Measurements from ENCODE around the gene NDRG3.
"Not testable (repeated sequence)": the region's sequence is repeated elsewhere in the genome, so short reads cannot be mapped to it uniquely, and the experiment has no call there.

Gene NDRG3

DNA sequence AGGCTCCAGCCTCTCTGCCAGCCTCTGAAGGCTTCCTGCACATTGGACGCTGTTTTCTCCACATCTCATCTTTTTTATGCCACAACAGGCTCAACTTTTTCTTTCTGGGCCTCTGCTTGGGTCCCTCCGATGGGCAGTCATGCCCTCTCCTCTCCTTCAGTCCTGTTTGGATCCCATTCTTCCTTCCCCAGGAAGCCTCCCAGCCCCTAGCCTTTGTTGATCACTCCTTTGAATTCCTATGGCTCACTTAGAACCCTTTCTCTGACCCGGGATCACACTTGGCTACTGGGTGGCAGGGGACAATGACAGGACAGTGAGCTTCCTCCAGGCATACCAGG is 104.4 kb downstream of the NDRG3 start:
- no peak for DNase-seq

DNA sequence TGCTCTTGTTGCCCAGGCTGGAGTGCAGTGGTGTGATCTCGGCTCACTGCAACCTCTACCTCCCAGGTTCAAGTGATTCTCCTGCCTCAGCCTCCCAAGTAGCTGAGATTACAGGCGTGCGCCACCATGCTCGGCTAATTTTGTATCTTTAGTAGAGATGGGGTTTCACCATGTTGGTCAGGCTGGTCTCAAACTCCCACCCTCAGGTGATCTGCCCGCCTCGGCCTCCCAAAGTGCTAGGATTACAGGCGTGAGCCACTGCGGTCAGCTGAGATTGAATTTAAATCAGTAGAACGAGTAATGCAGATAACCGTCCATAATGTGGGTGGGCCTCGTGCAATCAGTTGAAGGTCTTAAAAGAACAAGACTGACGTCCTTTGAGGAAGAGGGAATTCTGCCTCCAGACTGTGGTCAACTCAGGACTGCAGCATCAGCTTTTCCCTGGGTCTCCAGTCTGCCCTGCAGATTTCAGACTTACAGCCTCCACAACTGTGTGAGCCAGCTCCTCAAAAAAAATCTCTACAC is 107.0 kb downstream of the NDRG3 start:
- not testable (repeated sequence) for DNase-seq

DNA sequence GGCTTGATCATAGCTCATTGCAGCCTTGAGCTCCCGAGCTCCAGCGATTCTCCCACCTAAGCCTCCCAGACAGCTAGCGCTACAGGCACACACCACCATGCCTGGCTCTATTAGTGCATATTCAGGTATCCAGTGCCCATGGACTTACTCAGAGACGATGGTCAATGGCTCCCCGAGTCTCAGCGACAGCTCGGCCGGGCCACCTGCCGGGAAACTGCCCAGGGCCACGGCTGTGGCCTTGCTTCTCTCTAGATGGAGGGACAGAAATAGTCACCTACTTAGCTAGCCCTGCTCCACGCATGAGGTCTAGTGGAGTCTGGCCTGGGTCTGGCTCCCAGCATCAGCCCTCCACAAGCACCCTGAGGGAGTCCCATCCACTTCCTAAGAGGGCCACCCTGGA is 111.5 kb downstream of the NDRG3 start:
- no peak for DNase-seq

DNA sequence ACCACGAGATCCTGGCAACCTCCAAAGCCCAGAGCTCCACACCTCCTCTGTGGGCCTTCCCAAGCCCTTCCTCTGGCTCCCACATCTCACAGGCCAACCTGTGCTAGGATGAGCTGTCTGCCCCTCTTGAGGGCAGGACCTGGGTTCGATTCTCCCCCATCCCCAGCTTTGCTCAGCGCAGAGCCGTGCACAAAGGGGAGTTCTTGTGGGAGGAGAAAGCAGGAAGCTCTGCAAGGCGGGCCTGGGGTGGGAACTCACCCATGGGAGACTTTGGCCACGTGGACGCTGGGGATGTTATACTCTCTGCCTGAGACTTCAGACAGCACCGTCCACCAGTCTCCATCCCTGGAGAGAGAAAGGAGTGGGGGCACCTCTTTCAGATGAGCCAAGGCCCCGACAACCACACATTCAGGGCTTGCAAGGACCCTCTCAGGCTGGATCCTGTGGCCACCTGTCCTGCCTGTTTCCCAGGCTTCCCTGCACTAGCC is 112.6 kb downstream of the NDRG3 start:
- no peak for DNase-seq

DNA sequence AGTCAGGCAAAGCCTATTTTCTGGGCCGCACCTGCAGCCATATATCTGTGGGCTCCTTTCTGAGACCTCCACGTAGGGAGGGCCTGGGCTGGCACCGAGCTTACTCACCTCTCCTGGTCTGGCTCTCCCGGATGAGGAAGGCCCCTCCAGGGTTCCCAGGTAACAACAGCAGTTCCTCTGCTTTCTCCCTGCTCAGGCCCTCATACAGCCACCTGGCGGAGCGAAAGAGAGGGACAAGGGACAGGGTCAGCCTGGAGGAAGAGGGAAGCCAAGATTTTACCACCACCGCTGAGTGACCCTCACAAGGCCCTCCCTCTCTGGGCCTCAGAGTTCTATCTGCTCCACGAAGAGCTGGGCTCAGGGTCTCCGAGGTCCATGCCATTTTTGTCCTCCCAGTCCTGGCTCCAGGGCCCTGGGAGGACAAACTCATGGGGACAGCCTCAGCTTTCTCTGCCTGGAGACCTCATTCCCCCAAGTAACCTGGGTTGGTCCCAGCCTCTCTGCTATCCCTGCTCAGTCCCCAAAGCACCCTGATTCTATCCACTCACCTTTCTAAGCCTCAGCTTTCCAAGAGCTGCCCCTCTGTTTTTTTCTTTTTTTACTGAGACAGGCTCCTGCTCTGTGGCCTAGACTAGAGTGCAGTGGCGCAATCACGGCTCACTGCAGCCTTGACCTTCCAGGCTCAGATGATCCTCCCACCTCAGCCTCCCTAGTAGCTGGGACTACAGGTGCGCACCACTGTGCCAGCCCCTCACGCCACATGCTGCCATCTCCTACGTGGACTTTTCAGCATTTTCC is 113.2 kb downstream of the NDRG3 start:
- no peak for DNase-seq

DNA sequence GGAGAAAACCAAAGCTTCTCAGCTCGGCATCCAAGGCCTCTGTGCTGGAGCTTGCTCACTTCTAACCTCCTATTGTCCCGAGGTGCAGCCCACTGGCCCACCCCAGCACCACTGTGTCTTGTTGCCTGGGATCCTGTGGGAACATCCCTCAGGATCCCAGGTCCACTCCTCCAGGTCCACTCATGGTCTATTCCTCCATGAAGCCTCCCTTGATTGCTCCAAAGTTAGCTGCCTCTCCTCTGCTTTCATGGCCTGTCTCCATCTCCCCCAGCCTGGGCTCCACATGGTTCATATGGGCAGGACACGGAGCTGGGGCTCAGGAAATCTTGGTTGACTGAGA is 113.8 kb downstream of the NDRG3 start:
- no peak for DNase-seq

DNA sequence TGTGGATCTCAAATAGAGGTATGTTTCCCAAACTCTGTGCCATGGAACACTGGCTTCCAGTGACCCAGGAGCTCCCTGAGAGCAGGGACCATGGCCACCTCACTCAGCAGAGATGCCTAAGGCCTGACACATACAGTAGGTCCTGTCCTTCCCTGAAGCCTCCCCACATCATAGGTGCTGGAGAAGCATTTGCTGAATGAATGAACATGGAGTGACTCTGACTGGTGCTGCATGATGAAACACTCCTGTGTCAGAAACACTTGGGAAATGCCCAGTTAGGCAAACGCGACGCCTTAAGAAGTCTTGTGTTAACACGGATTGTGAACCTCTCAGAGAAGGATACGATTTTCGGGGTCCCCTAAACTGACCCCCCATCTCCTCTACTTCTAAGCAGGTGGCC is 114.2 kb downstream of the NDRG3 start:
- DNase-seq = no peak

DNA sequence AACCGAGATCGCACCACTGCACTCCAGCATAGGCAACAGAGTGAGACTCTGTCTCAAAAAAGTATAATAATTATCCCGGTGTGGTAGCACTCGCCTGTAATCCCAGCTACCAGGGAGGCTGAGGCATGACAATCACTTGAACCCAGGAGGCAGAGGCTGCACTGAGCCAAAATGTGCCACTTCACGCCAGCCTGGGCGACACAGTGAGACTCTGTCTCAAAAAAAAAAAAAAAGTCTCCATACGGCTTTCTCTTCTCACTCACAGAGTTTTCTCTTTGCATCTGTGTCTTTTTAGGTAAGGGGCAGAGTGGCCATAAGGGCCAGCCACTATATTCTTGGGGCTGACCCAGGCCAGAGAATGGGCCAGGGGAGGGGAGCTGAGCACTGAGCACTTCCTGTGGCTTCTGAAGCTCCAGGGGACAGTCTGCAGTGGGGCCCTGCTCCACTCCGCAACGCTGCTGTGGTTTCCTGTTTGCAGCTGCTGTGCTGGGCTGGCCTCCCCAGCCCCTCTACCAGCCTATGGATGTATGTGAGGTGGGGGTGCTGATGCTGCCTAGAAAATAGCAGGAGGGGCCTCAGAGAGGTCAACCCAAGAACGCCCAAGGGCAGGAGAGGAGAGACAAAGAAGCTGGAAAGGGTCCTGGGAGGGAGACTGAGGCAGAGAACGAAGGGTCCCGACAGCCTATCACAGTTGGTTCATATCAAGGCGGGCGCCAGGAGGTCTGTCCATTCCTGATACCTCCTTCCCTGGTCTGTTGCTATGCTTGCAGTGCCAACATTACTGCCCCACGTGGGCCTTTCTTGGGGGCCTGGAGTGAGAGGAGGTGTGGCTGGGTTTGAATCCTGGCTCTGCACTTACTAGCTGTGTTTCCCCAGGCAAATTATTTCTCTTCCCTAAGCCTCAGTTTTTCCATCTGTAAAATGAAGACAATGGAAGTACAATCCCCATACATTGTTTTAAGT is 115.9 kb downstream of the NDRG3 start:
- no peak for DNase-seq

DNA sequence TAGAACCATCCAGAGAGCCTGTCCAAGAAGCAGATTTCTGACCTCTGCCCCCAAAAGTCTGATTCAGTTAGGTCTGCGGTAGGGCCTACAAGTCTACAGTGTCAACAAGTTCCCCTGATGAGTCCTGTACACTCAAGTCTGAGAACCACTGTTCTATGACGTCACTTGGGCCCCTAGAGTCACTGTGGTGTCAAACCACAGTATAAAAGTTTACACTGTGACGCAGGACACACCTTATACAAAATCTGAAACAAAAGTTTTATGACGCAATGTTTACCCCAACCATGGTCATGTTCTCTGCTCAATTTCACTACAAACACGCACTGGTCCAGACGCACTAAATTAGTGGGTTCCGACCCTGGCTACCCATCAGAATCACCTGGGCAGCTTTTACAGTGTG is 117.8 kb downstream of the NDRG3 start:
- no peak for DNase-seq

DNA sequence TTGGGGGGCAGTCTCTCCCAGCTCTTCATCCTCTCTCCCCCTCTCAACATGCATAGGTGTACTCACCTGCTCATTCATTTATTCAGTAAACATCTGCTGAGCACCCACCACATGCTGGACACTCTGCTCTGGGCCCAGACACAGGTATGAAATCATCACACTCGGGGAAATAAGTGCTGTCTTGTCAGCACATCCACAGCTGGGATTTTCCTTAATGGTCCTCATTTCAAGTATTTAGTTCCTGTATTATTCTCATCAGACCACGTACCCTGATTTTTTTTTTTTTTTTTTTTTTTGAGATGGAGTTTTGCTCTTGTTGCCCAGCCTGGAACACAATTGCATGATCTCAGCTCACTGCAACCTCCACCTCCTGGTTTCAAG is 121.0 kb downstream of the NDRG3 start:
- DNase-seq = no peak

DNA sequence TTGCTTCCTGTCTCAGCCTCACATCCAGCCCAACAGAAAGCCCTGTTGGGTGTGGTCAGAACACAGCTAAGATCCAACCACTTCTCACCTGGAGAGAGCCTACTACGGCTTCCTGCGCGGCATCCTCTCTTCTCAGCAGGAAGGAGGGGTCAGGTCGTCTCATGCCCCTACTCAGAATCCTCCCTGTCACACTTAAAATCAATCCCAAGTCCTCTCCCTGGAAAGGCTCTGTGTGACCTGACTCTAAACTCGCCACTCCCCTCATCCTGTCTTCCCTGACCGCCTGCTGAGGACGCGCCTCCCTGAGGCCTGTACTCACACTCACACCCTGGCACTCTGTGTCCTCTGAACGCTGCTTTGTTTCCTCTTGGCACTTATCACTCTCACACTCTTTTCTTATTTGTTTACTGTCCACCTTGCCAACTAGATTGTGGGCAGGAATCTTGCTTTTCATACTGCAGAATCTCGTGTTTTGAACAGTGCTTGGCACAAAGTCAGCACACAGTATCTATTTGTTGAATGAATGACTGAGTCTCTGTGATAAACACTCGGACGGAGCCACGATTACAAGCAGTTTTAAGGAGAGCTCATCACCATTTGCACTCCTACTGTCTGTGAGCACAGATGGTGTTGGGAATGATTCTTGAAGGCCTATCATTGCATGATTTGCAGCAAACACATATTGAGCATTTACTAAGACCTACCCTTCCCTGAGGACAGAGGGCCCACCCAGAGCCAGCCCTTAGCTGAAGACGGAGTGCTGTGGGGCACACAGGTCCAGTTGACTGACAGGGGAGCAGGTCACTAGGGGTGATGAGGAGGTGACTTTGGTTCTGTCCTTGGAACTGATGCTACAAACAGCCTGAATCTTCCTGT is 121.6 kb downstream of the NDRG3 start:
- peak; percentile 17 for DNase-seq

DNA sequence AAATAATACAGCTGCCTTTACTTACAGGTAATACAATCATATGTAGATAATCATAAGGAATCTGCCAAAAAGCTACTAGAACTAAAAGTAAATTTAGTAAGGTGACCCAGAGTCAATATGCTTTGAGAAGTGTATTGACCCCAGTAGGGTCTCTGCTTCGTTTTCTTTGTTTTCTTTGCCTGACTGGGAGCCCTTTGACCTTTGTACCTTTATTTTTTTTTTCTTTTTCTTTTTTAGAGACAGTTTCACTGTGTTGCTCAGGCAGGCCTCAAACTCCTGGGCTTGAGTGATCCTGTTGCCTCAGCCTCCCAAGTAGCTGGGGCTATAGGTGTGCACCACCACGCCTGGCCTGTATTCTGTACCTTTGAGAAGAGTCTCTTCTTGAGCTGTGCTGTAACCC is 122.4 kb downstream of the NDRG3 start:
- no peak for DNase-seq

DNA sequence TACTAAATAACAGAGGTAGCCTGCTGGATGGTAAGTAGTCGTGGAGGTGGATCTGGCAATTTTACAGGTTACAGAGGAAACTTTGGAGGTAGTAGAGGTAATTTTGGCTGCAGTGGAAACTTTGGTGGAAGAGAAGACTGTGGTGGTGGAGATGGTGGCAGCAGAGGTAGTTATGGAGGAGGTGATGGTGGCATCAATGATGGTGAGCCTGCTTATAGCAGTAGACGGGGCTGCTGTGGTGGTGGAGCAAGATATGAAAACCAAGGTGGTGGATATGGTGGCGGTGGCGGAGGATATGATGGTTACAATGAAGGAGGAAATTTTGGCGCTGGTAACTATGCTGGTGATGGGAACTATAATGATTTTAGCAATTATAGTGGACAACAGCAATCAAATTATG is 125.0 kb downstream of the NDRG3 start:
- no peak for DNase-seq

DNA sequence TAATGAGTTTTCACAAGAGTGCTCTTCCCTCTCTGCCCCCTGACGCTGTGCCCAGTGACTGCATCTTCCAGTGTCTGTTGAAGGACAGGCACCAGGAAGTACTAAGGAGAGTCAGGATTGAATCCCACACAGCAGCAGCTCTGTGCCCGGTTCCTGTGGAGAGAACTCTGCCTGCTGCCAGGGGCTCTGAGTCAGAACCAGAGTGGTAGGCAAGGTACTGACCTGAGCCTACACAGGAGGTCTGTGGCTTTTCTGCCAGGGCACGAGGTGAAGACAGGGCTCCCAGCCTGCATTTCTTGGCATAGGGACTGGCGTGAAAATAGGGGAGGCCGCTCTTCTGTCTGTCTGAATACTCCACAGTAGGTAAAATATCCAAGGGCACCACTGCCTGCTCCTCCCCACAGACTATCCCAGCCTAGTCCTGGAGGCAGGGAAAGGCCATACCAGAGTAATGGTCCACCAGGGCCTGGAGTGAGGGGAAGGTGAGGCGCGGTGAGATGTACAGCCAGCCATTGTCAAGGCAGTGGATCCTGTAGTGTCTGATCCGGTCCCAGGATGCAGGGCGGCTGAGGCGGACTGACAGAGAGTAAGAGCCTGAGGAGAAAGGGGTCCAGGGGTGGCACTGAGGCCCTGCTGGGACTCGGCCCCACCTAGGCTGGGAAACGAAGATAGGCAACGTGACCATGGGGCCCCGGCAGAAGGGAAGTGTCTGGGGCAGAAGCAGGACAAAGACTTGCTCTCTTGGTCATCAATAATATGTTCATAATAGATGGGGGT is 130.9 kb downstream of the NDRG3 start:
- DNase-seq = no peak

DNA sequence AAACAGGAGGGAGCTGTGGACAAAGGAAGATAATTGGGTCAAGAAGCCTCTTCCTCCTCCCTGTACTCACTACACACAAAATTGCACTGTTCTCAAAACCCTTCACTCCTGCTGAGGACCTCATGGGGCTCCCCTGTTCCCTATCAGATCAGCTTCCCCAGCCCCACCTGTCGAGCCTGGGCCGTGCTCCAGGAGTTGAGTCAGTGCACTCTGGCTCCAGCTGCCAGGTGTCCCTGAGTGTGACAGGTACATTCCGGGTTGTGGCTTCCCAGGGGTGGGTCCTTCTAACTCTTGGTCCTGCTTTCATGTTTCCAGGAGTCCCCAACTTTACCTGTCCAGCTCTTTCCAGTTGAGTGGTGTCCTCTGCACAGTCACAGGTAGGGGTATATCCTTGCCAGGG is 131.9 kb downstream of the NDRG3 start:
- DNase-seq = no peak

DNA sequence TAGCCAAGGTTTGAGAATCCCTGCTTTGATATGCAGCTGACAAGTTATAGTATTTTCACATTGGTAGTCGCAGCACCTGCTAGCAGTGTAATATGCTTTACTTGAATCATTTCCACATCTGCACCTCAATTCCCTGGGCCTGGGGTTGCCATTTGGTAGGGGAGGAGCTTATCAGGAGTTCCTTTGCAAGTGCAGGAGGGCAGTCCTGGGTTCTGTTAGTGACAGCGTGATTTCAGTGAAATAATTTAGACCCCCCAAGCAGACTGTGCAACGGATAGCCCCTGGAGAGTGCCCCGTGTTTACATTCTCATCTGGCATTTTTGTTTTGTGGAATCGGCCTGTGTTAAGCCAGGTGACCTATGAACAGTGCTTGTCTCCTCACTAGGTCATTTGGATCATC is 134.3 kb downstream of the NDRG3 start:
- no peak for DNase-seq

DNA sequence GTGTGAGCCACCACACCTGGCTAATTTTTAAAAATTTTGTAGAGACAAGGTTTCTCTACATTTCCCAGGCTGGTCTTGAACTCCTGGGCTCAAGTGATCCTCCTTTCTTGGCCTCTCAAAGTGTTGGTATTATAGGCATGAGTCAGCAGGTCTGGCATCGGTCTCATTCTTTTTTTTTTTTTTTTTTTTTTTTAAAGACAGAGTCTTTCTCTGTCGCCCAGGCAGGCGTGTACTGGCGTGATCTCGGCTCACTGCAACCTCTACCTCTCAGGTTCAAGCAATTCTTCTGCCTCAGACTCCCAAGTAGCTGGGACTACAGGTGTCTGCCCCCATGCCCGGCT is 137.5 kb downstream of the NDRG3 start:
- DNase-seq = not testable (repeated sequence)

DNA sequence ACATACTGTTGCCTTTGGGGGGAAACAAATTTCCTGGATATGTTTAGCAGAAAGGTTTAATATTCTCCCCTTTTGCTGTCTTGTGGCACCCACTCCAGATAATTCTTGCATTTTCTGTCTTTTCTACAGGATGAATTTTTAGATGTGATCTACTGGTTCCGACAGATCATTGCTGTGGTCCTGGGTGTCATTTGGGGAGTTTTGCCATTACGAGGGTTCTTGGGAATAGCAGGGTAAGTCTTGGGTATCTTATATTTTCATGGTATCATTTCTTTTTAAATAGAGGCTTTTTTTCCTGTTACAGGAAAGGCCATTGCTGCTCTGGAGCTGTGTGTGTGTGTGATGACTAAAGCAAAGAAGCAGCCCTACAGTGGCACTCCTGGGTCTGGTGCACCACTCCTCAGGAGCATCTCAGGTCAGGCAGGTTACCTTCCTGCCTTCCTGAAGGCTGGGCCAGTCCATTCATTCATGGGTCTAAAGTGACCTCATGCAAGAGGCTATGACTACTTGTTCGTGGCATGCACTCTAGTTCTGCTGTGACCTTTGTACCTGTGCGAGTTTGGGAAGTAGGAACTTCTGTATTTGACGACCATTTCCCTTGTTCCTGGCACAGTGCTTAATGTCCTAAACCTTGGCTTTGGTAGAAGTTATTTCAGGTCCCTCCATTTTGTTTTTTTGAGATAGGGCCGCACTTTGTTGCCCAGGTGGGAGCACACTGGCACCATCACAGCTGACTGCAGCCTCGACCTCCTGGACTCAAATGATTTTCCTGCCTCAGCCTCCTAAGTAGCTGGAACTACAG is 138.1 kb downstream of the NDRG3 start:
- DNase-seq = no peak

DNA sequence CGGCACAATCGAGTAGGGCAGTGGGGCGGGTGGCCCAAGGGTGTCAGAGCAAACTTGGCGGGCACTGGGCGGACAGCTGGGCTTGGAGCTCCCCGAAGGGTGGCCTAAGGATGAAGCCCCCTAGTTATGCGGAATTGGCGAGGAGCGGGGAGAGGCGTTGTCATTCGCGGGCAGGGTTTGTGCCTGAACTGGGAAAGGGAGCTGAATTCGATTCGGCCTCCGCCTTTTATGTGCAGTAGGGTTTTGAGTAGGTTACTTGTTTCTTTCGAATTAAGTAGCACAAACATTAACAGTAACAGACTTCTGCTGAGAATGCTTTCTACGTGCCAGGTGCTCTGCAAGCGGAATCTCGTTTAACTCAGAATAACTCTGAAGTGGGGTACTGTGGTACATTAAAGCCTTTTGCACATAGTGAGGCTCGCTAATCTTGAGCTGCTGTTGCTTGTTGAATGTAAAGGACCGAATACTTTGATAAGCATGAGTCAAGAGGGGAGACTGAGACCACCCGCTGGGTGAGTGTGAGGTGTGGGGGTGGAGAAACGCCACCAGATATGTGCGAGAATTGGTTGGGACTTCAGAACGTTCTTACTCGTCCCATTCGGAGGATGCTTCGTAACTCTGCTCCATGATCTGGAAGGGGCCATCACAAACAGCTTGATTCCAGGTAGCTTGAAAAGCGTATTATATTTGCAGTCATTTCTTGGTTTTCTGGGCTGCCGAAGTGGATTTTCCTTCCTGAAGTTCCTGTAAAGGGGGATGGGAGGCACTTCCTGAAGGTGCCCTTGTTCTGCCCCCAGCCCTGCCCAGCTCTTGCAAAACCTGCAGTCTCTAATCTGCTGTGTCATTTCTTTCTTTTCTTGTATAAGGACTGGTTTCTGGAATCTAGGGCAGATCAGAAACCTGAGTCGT is 139.5 kb downstream of the NDRG3 start:
- no peak for DNase-seq
